HG03045 (cell line): ENCODE results near the gene MXD3.
"Not testable (repeated sequence)": the region's sequence is repeated elsewhere in the genome, so short reads cannot be mapped to it uniquely, and the experiment has no call there.

ENCODE experiments used
- ATAC-seq: cut with Tn5 transposase; IDR thresholded peaks from one replicate; pipeline ENCODE4 v1.9.1; 2021; ENCODE audit warnings: mild to moderate bottlenecking, moderate library complexity; ENCODE audit not compliant: unreplicated experiment

Gene MXD3

GRCh38 chr5:177271113-177271512 lies 40.6 kb downstream of the MXD3 start:
- ATAC-seq = no peak

- no peak for ATAC-seq
Observed at GRCh38 chr5:177270653-177271052, 41.0 kb downstream of the MXD3 start.

GRCh38 chr5:177269976-177270375 lies 41.7 kb downstream of the MXD3 start:
- ATAC-seq = no peak

- no peak for ATAC-seq
Observed at GRCh38 chr5:177269232-177269895, 42.3 kb downstream of the MXD3 start.

- no peak for ATAC-seq
Observed at GRCh38 chr5:177265395-177265794, 46.3 kb downstream of the MXD3 start.

- ATAC-seq = no peak
Observed at GRCh38 chr5:177264178-177264577, 47.5 kb downstream of the MXD3 start.

DNA sequence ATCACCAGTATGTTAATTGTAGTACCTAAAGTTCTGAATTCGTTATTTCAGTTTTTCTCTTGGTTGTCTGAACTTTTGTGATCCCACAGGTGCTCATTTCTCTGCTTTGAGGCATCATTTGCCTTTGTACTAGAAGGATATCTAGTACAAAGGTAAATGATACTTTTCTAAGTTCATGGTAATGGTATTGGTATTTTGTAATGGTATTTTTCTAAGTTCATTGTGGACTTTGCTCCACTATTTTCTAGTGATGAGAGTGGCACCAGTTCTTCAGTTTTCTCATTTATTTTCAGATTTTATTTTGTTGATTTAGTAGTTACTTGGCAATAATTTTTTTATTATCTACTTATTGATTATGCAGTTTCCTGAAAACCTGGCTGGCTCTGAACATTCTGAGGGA lies 50.2 kb downstream of the MXD3 start:
- ATAC-seq = no peak

DNA sequence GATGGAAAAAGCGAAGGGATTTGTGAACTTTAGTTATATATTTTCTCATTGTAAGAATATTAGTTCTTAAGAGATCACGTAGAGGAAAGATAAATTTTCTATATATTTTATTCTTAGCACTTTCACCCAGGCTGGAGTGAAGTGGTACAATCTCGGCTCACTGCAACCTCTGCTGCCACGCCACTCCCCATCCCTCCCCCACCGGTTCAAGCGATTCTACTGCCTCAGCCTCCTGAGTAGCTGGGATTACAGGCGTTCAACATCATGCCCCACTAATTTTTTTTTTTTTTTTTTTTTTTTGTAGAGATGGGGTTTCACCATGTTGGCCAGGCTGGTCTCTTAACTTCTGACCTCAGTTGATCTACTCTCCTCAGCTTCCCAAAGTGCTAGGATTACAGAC lies 50.7 kb downstream of the MXD3 start:
- no peak for ATAC-seq

GRCh38 chr5:177258711-177259110 lies 53.0 kb downstream of the MXD3 start:
- not testable (repeated sequence) for ATAC-seq
